Esophagus muscularis mucosa (tissue), 4 donors: ENCODE measurements around the gene GNG12. TPM values are rescaled to one million over a fixed set of nuclear protein-coding genes. Genes with fewer than 3 reads are reported as not detected.
"Not testable (repeated sequence)": the region's sequence is repeated elsewhere in the genome, so short reads cannot be mapped to it uniquely, and the experiment has no call there.

ENCODE experiments used
- DNase-seq: peaks from one replicate; pipeline ENCODE4 v3.0.0-alpha.2; 2017; ENCODE audit errors: extremely low spot score
- H3K27ac ChIP-seq, 4 donors: fragments of 200-600 bp; sonication (generic); replicated peaks in 1 of 4; 1 replicate in 3 of 4; 2 replicates in 1 of 4; pipeline ENCODE4 v1.5.1; 2016 to 2019; ENCODE audit warnings: mild to moderate bottlenecking in 1 of 4
- H3K27me3 ChIP-seq, 4 donors: fragments of 200-600 bp; sonication (generic); one replicate each; pipeline versions ENCODE4 v1.5.1 to v1.6.0; 2016 to 2019
- H3K36me3 ChIP-seq, 4 donors: fragments of 200-600 bp; sonication (generic); one replicate each; pipeline ENCODE4 v1.5.1; 2016 to 2019
- H3K4me1 ChIP-seq, 4 donors: fragments of 200-600 bp; sonication (generic); one replicate each; pipeline ENCODE4 v1.5.1; 2016 to 2019
- H3K4me3 ChIP-seq, 4 donors: fragments of 200-600 bp; sonication (generic); 1 replicate in 2 of 4; 2 replicates in 2 of 4; pipeline ENCODE4 v1.5.1; 2016 to 2019; ENCODE audit warnings: mild to moderate bottlenecking in 4 of 4, moderate library complexity in 1 of 4
- H3K9me3 ChIP-seq, 4 donors: fragments of 200-600 bp; sonication (generic); 1 replicate in 3 of 4; 2 replicates in 1 of 4; pipeline ENCODE4 v1.5.1; 2016 to 2019
- EP300 ChIP-seq: sonication (generic); formaldehyde crosslinking; IDR thresholded peaks from one replicate; pipeline ENCODE4 v1.6.1; 2017; ENCODE audit warnings: antibody characterized with exemption
- POLR2A ChIP-seq: fragments of 450-650 bp; IDR thresholded peaks from one replicate; pipeline ENCODE4 v1.6.1; 2017; ENCODE audit warnings: antibody characterized with exemption, moderate library complexity, mild to moderate bottlenecking, low read depth
- POLR2AphosphoS5 ChIP-seq, 2 donors: sonication (generic); formaldehyde crosslinking; IDR thresholded peaks; one replicate each; pipeline ENCODE4 v1.6.1; 2017; ENCODE audit warnings: antibody characterized with exemption in 2 of 2
- WGBS: methylation state at CpG from one replicate; pipeline ENCODE4 v1.1.5; 2018; 5-methylcytosine and 5-hydroxymethylcytosine counted together
- intact Hi-C: fragments of 100-400 bp; cut with DNase I; formaldehyde crosslinking; loops from one replicate; pipeline ENCODE4 v1.15.1; 2023
- total RNA-seq, 4 donors: library from RNA; depleted of rRNA; stranded (reverse); fragments of >200 nt; gene quantifications; one replicate each; pipeline versions ENCODE4 v1.1.0 to v1.2.1, GENCODE V29; 2016
- TF ChIP-seq, protein P1 (sequence below), 3 experiments: fragments of 200-600 bp in 2 of 3; fragments of 450-650 bp in 1 of 3; sonication (generic) in 2 of 3; IDR thresholded peaks; one replicate each; pipeline ENCODE4 v1.5.1; 2017 to 2019; ENCODE audit warnings: antibody characterized with exemption in 3 of 3, mild to moderate bottlenecking in 2 of 3, moderate library complexity in 1 of 3

The GNG12 gene
- total RNA-seq, 4 donors from 2014 or later: 108 to 118 (median 111) TPM

DNA sequence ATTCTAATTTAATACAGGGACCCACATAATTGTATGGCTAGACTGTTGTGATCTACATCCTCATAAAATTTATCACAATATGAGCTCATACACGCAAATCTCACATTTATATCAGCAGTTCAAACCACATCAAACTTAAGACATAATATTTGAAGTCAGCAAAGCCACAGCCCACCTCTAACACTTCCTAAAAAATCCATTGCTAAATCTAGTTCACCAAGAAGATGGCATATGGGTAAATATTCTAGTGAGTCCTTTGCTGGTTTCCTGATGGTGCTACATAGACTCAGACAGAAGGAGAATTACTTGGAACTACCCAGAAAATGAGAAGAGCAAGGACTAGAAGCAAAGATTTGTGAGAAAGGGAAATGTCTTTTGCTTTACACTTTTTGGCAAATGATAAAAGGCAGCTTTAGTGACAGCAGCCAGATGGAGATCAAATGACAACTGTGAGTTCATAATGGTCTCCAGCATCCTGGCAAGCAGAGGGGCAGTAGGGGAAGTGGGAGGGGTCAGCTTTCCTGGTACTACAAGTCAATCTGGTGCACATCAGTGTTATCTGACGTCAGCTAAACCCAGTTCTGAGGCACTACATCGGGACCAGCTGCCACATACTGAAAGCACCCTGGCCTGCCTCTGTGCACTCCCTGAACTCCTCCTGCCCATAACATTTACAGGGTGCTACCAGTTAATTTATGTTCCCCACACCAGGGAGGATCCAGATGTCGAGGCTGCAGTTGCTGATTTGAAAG is 158.8 kb downstream of the GNG12 start:
- WGBS: 35% methylated on average over 4 of the region's 4 CpGs
- H3K27me3 ChIP-seq: no peaks in the 10 kb centered on the region
- TF ChIP-seq POLR2A (no peak), POLR2AphosphoS5 (IDR thresholded peaks at IDR 0.05) (peak in 1 of 2 donors; percentile 27)
- DNase-seq: no peak
- intact Hi-C loops: no loop called here
- no peak overlapping the region for H3K4me3 ChIP-seq
- no peaks in the 10 kb centered on the region for H3K9me3 ChIP-seq
- no peaks in the 10 kb centered on the region for H3K36me3 ChIP-seq
- peaks cover 0 to 11% (median 10%) of the 10 kb centered on the region in 4 donors for H3K4me1 ChIP-seq
- peak overlapping the region in 2 of 4 donors; percentile 1 to 15 for H3K27ac ChIP-seq

DNA sequence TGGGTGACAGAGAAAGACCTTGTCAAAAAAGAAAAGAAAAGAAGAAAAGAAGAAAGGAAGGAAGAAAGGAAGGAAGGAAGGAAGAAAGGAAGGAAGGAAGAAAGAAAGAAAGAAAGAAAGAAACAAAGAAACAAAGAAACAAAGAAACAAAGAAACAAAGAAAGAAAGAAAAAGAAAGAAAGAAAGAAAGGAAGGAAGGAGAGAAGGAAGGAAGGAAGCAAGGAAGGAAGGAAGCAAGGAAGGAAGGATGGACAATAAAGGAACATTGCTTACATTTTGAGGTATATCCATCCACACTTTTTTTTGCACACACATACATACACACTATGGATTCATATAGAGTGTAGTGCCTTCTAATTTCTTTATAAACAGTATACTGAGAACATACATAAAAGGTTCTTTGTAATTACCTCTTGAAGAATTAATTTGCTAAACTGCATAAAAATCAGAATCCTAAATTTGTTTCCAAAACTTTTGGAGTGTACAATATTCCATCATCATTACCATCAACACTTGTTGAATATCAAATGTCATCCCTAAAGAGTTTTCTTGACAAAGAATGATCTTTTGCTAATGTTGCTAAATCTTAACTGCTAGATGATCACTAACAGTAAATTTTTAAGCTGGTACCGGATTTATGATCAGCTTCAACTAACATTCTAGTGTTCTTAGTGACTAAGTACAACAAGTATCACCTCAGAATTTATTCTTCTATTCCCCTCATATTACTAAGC is 159.6 kb downstream of the GNG12 start:
- Histone ChIP-seq H3K27me3 (no peaks in the 10 kb centered on the region), H3K9me3 (no peaks in the 10 kb centered on the region), H3K4me1 (peaks cover 0 to 11% (median 10%) of the 10 kb centered on the region in 4 donors), H3K4me3 (no peak overlapping the region), H3K36me3 (no peaks in the 10 kb centered on the region), H3K27ac (no peak overlapping the region)
- TF ChIP-seq EP300: no peak
- TF ChIP-seq, protein P1, sequence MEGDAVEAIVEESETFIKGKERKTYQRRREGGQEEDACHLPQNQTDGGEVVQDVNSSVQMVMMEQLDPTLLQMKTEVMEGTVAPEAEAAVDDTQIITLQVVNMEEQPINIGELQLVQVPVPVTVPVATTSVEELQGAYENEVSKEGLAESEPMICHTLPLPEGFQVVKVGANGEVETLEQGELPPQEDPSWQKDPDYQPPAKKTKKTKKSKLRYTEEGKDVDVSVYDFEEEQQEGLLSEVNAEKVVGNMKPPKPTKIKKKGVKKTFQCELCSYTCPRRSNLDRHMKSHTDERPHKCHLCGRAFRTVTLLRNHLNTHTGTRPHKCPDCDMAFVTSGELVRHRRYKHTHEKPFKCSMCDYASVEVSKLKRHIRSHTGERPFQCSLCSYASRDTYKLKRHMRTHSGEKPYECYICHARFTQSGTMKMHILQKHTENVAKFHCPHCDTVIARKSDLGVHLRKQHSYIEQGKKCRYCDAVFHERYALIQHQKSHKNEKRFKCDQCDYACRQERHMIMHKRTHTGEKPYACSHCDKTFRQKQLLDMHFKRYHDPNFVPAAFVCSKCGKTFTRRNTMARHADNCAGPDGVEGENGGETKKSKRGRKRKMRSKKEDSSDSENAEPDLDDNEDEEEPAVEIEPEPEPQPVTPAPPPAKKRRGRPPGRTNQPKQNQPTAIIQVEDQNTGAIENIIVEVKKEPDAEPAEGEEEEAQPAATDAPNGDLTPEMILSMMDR (IDR thresholded peaks at IDR 0.05): no peak
- no peak for TF ChIP-seq POLR2AphosphoS5 (IDR thresholded peaks at IDR 0.05)
- no peak for TF ChIP-seq POLR2A
- intact Hi-C loops: no loop called here
- 76% methylated on average over 1 of the region's 1 CpG for WGBS
- no peak for DNase-seq

DNA sequence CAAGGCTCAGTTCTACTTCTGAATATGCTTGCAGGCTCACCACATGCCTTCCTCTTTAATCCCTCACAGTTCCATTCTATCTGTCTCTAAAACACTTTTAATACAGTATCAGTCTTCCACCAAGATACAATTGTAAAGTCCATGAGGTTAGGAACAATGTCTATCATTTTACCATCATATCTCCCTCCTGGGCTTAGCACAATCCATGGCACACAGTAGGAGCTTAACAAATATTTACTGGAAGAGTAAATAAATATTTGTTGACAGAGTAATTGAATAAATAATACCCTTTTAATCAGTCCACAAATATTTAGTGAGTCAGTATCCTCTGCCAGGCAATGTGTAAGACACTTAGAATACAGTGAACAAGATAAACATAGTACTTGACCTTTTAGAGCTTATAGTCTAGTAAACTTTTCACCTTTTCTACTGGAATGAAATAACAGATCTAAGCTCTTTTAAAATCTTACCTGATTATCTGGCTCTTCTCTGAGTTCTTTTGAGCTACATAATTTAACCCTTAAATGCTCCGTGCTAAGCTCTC is 160.9 kb downstream of the GNG12 start:
- Histone ChIP-seq H3K27ac (no peak overlapping the region), H3K9me3 (no peaks in the 10 kb centered on the region), H3K36me3 (no peaks in the 10 kb centered on the region), H3K4me3 (no peak overlapping the region), H3K4me1 (peaks cover 0 to 11% (median 10%) of the 10 kb centered on the region in 4 donors), H3K27me3 (no peaks in the 10 kb centered on the region)
- intact Hi-C loops: no loop called here
- TF ChIP-seq EP300: no peak
- no peak for TF ChIP-seq POLR2AphosphoS5 (IDR thresholded peaks at IDR 0.05)
- no peak for TF ChIP-seq POLR2A
- TF ChIP-seq, protein P1 (IDR thresholded peaks at IDR 0.05): no peak
- no peak for DNase-seq
- 100% methylated on average over 1 of the region's 1 CpG for WGBS

DNA sequence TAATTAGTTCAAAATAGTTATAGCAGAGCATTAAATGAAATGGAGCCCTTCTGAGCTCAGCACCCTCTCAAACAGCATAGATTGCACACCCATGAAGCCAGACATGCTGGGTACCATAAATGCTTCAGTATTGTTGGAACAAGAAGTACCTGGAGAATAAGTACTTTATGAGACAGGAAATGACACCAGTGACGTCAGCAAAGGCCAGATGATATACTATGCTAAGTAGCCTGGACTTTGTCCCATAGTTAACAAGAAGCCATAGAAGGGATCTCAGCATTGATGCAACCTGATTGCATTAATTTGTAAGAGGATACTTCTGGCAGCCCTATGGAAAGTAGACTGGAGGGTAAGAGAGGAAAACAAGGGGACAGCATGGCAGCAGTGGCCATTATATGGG is 164.6 kb downstream of the GNG12 start:
- intact Hi-C loops: no loop called here
- H3K36me3 ChIP-seq: no peaks in the 10 kb centered on the region
- no peaks in the 10 kb centered on the region for H3K9me3 ChIP-seq
- H3K4me1 ChIP-seq: peaks cover 0 to 6% (median 2%) of the 10 kb centered on the region in 4 donors
- TF ChIP-seq POLR2AphosphoS5 (IDR thresholded peaks at IDR 0.05): no peak
- TF ChIP-seq EP300: no peak
- no peak for TF ChIP-seq POLR2A
- no peak overlapping the region for H3K27ac ChIP-seq
- H3K4me3 ChIP-seq: no peak overlapping the region
- no peak for DNase-seq
- 54% methylated on average over 1 of the region's 1 CpG for WGBS
- H3K27me3 ChIP-seq: no peaks in the 10 kb centered on the region

DNA sequence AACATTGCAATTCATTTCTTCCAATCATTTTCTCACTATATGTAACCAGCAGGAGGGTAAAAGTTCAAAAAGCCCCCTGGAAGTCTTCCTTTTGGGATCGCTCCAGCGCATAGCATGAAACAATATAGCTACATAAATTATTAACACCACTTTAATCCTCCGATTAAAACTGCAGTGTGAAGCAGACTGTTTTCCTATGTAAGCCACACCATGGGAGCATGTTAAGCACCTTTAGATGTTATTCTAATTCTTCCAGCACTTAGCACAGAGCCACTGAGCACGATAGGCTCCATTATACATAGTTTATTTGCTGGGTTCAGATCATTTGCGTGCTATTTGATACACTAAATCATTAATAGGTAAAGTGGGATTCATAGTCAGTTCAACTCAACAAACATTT is 166.6 kb downstream of the GNG12 start:
- H3K9me3 ChIP-seq: no peaks in the 10 kb centered on the region
- no peak for DNase-seq

DNA sequence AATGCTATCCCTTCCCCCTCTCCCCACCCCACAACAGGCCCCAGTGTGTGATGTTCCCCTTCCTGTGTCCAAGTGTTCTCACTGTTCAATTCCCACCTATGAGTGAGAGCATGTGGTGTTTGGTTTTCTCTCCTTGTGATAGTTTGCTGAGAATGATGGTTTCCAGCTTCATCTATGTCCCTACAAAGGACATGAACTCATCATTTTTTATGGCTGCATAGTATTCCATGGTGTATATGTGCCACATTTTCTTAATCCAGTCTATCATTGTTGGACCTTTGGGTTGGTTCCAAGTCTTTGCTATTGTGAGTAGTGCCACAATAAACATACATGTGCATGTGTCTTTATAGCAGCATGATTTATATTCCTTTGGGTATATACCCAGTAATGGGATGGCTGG is 168.0 kb downstream of the GNG12 start:
- H3K4me1 ChIP-seq, H3K4me3 ChIP-seq, H3K36me3 ChIP-seq, H3K27me3 ChIP-seq, DNase-seq, intact Hi-C loops, H3K9me3 ChIP-seq, H3K27ac ChIP-seq: not testable (repeated sequence)

More for the DNA sequence above, 166.6 kb downstream of the GNG12 start:
- intact Hi-C loops: no loop called here
- WGBS: 92% methylated on average over 5 of the region's 5 CpGs
- Histone ChIP-seq H3K4me1 (peaks cover 0 to 6% (median 2%) of the 10 kb centered on the region in 4 donors), H3K27ac (no peak overlapping the region), H3K27me3 (no peaks in the 10 kb centered on the region), H3K36me3 (no peaks in the 10 kb centered on the region), H3K4me3 (no peak overlapping the region)
- TF ChIP-seq POLR2AphosphoS5 (IDR thresholded peaks at IDR 0.05) (no peak), EP300 (no peak), POLR2A (no peak)
- TF ChIP-seq, protein P1 (IDR thresholded peaks at IDR 0.05): no peak
